H9 (cell line): ENCODE measurements around the gene LLGL2. TPM values are rescaled to one million over a fixed set of nuclear protein-coding genes. Genes with fewer than 3 reads are reported as not detected.

ENCODE experiments used
- DNase-seq: peaks from one replicate; pipeline ENCODE4 v3.0.0-alpha.2; 2017
- H2AFZ ChIP-seq: one replicate; pipeline ENCODE4 v1.6.1; 2013; ENCODE audit warnings: mild to moderate bottlenecking, low read length, control low read depth, moderate library complexity
- H2AK5ac ChIP-seq: 2 replicates; pipeline ENCODE4 v1.6.1; 2013; ENCODE audit warnings: low read length, control low read depth, mixed read lengths; ENCODE audit not compliant: insufficient read length
- H2BK120ac ChIP-seq: one replicate; pipeline ENCODE4 v1.6.1; 2013; ENCODE audit warnings: low read depth, mild to moderate bottlenecking, low read length, control low read depth, inconsistent platforms; ENCODE audit not compliant: poor library complexity, severe bottlenecking
- H2BK12ac ChIP-seq: 2 replicates; pipeline ENCODE4 v1.6.1; 2013; ENCODE audit warnings: low read length, control low read depth, mixed read lengths, low read depth; ENCODE audit not compliant: insufficient read length
- H2BK15ac ChIP-seq: 2 replicates; pipeline ENCODE4 v1.6.1; 2013; ENCODE audit warnings: low read depth, low read length, control low read depth
- H2BK20ac ChIP-seq: one replicate; pipeline ENCODE4 v1.6.1; 2013; ENCODE audit warnings: low read depth, mild to moderate bottlenecking, low read length, control low read depth, inconsistent platforms; ENCODE audit not compliant: poor library complexity, severe bottlenecking
- H2BK5ac ChIP-seq: 2 replicates; pipeline ENCODE4 v1.6.1; 2013; ENCODE audit warnings: low read length, control low read depth, mixed read lengths; ENCODE audit not compliant: insufficient read length
- H3K14ac ChIP-seq: 2 replicates; pipeline ENCODE4 v1.6.1; 2013; ENCODE audit warnings: low read length, control low read depth; ENCODE audit not compliant: insufficient read depth
- H3K18ac ChIP-seq: 2 replicates; pipeline ENCODE4 v1.6.1; 2013; ENCODE audit warnings: low read depth, mild to moderate bottlenecking, mixed read lengths, low read length, control low read depth; ENCODE audit not compliant: insufficient read length
- H3K23ac ChIP-seq: 2 replicates; pipeline ENCODE4 v1.6.1; 2013; ENCODE audit warnings: low read length, control low read depth, mixed read lengths, low read depth; ENCODE audit not compliant: insufficient read length
- H3K23me2 ChIP-seq: 2 replicates; pipeline ENCODE4 v1.6.1; 2013; ENCODE audit warnings: low read depth, mild to moderate bottlenecking, mixed read lengths, low read length, control low read depth; ENCODE audit not compliant: insufficient read length, poor library complexity, severe bottlenecking
- H3K27ac ChIP-seq: 2 replicates; pipeline ENCODE4 v1.5.1; 2013; ENCODE audit warnings: low read length, control low read depth, mixed read lengths, low read depth; ENCODE audit not compliant: insufficient read length
- H3K27me3 ChIP-seq: 2 replicates; pipeline ENCODE4 v1.6.1; 2013; ENCODE audit warnings: low read length, control low read depth, inconsistent platforms; ENCODE audit not compliant: insufficient read depth
- H3K4ac ChIP-seq: 2 replicates; pipeline ENCODE4 v1.6.1; 2013; ENCODE audit warnings: low read depth, mild to moderate bottlenecking, control low read depth, inconsistent platforms, low read length, moderate library complexity
- H3K4me1 ChIP-seq: 2 replicates; pipeline ENCODE4 v1.6.1; 2013; ENCODE audit warnings: low read length, control low read depth, inconsistent platforms; ENCODE audit not compliant: insufficient read depth
- H3K4me2 ChIP-seq: 2 replicates; pipeline ENCODE4 v1.6.1; 2013; ENCODE audit warnings: low read length, control low read depth, mixed read lengths; ENCODE audit not compliant: insufficient read length, insufficient read depth
- H3K56ac ChIP-seq: 2 replicates; pipeline ENCODE4 v1.6.1; 2013; ENCODE audit warnings: low read depth, mild to moderate bottlenecking, mixed read lengths, low read length, control low read depth; ENCODE audit not compliant: insufficient read length
- H3K79me1 ChIP-seq: 2 replicates; pipeline ENCODE4 v1.6.1; 2013; ENCODE audit warnings: low read depth, mild to moderate bottlenecking, moderate library complexity, low read length, control low read depth, inconsistent platforms; ENCODE audit not compliant: insufficient read depth, poor library complexity, severe bottlenecking
- H3K79me2 ChIP-seq: 2 replicates; pipeline ENCODE4 v1.6.1; 2013; ENCODE audit warnings: low read length, control low read depth, inconsistent platforms; ENCODE audit not compliant: insufficient read depth
- H3K9ac ChIP-seq: 2 replicates; pipeline ENCODE4 v1.6.1; 2013; ENCODE audit warnings: low read length, control low read depth, mixed read lengths; ENCODE audit not compliant: insufficient read length; ENCODE audit errors: extremely low read depth
- H3K9me3 ChIP-seq: one replicate; pipeline ENCODE4 v1.6.1; 2013; ENCODE audit warnings: low read depth, low read length, inconsistent platforms; ENCODE audit not compliant: control insufficient read depth
- H3T11ph ChIP-seq: one replicate; pipeline ENCODE4 v1.6.1; 2013; ENCODE audit warnings: mild to moderate bottlenecking, low read length, control low read depth, inconsistent platforms
- H4K20me1 ChIP-seq: one replicate; pipeline ENCODE4 v1.6.1; 2013; ENCODE audit not compliant: control insufficient read depth, insufficient read length, insufficient read depth
- H4K5ac ChIP-seq: 2 replicates; pipeline ENCODE4 v1.6.1; 2013; ENCODE audit warnings: low read depth, mild to moderate bottlenecking, mixed read lengths, low read length, control low read depth; ENCODE audit not compliant: insufficient read length
- H4K8ac ChIP-seq: replicated peaks from 2 replicates; pipeline ENCODE4 v1.6.1; 2013; ENCODE audit warnings: low read length, control low read depth, mixed read lengths, low read depth; ENCODE audit not compliant: insufficient read length
- H4K91ac ChIP-seq: 2 replicates; pipeline ENCODE4 v1.6.1; 2013; ENCODE audit warnings: low read depth, mild to moderate bottlenecking, moderate library complexity, mixed read lengths, low read length, control low read depth; ENCODE audit not compliant: insufficient read length
- H3K27ac Mint-ChIP-seq, 3 experiments: 2 replicates in 2 of 3; 3 replicates in 1 of 3; pipeline ENCODE4 v1.8.0; 2020 to 2021; ENCODE audit warnings: mixed read lengths in 3 of 3, mild to moderate bottlenecking in 1 of 3, moderate library complexity in 1 of 3
- H3K27me3 Mint-ChIP-seq: 2 replicates; pipeline ENCODE4 v1.8.0; 2021; ENCODE audit warnings: low read depth, mild to moderate bottlenecking, moderate library complexity, mixed read lengths
- H3K36me3 Mint-ChIP-seq, 3 experiments: 2 replicates in 2 of 3; 3 replicates in 1 of 3; pipeline ENCODE4 v1.8.0; 2020 to 2021; ENCODE audit warnings: low read depth in 3 of 3, mixed read lengths in 3 of 3; ENCODE audit not compliant: insufficient read depth in 1 of 3
- H3K4me1 Mint-ChIP-seq, 2 experiments: 2 replicates each; pipeline ENCODE4 v1.8.0; 2020; ENCODE audit warnings: mixed read lengths in 2 of 2
- H3K4me3 Mint-ChIP-seq, 2 experiments: 2 replicates in 1 of 2; 3 replicates in 1 of 2; pipeline ENCODE4 v1.8.0; 2020 to 2021; ENCODE audit warnings: mild to moderate bottlenecking in 2 of 2, mixed read lengths in 2 of 2, moderate library complexity in 1 of 2
- H3K9me3 Mint-ChIP-seq, 2 experiments: 2 replicates in 1 of 2; 3 replicates in 1 of 2; pipeline ENCODE4 v1.8.0; 2020; ENCODE audit warnings: mild to moderate bottlenecking in 2 of 2, mixed read lengths in 2 of 2, moderate library complexity in 1 of 2
- CTCF ChIP-seq: fragments of 200-600 bp; sonication (generic); conservative IDR thresholded peaks from 3 replicates; pipeline ENCODE4 v1.8.0; 2021; ENCODE audit warnings: antibody characterized with exemption, mild to moderate bottlenecking
- WGBS: extraction: QIAGEN DNeasy Blood & Tissue Kit; methylation state at CpG from one replicate; pipeline ENCODE4 v1.1.7; 2013; ENCODE audit warnings: missing lambda C conversion rate, low lambda C conversion rate, mixed read lengths; ENCODE audit not compliant: insufficient read length; ENCODE audit errors: extremely low coverage; 5-methylcytosine and 5-hydroxymethylcytosine counted together
- total RNA-seq: library from RNA; stranded (reverse); gene quantifications from 2 replicates; pipeline ENCODE4 v1.2.1, GENCODE V29; 2021

The LLGL2 gene
- total RNA-seq, 1 experiment from 2014 or later: 90.4 TPM

DNA sequence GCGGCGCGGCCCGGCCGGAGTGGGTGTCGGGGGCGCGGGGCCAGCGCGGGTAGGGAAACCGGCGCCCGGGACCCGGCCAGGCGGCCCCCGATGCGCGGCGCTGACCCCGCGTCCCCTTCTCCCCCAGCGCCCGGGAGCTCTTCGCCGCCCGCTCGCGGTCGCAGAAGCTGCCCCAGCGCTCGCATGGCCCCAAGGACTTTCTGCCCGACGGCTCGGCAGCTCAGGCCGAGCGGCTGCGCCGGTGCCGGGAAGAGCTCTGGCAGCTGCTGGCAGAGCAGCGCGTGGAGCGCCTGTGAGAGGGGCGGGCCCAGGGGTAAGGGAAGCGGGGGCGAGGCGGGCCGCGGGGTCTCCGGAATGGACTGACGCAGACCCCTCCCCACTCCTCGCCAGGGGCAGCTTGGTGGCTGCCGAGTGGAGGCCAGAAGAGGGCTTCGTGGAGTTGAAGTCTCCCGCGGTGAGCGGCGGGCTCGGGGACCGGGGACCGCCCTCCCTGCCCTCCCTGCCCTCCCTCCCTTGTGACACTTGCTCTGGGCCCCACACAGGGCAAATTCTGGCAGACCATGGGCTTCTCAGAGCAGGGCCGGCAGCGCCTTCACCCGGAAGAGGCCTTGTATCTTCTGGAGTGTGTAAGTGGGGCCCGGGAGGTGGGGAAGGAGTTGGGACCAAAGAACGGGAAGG, 8.7 kb upstream of the LLGL2 start:
- Histone ChIP-seq H2AFZ (no peak overlapping the region), H2BK20ac (no peak overlapping the region), H3K79me1 (no peaks in the 10 kb centered on the region), H3K23me2 (peaks cover 8% of the 10 kb centered on the region), H4K20me1 (no peaks in the 10 kb centered on the region), H3K56ac (no peak overlapping the region), H3K4me1 (no peaks in the 10 kb centered on the region; the same call in 1 of the 2 replicates), H3K23ac (no peak overlapping the region), H4K5ac (no peak overlapping the region), H3K9me3 (no peaks in the 10 kb centered on the region), H3K18ac (no peak overlapping the region), H4K8ac (no peak overlapping the region), H3K9ac (no peak overlapping the region), H3K4me2 (peak overlapping the region; percentile 76), H3K4ac (no peak overlapping the region), H3K14ac (no peak overlapping the region), H3K27ac (no peak overlapping the region), H3K27me3 (no peaks in the 10 kb centered on the region), H3K79me2 (no peaks in the 10 kb centered on the region; the same call in 1 of the 2 replicates), H4K91ac (no peak overlapping the region), H2AK5ac (no peak overlapping the region), H2BK120ac (no peak overlapping the region), H2BK15ac (no peak overlapping the region), H3T11ph (no peak overlapping the region), H2BK5ac (no peak overlapping the region), H2BK12ac (no peak overlapping the region)
- H3K4me3 Mint-ChIP-seq: peak overlapping the region; percentile 85 to 89
- H3K36me3 Mint-ChIP-seq: peaks cover 13 to 50% (median 44%) of the 10 kb centered on the region in 3 experiments; a peak in 6 of 7 replicates
- no peaks in the 10 kb centered on the region for H3K9me3 Mint-ChIP-seq
- peaks cover 17 to 26% of the 10 kb centered on the region in 2 experiments for H3K4me1 Mint-ChIP-seq
- WGBS: no CpG with 5 or more reads among the region's 65 CpGs
- no peak overlapping the region for H3K27ac Mint-ChIP-seq
- TF ChIP-seq CTCF: no peak
- no peak for DNase-seq
- no peaks in the 10 kb centered on the region; the same call in 1 of the 2 replicates for H3K27me3 Mint-ChIP-seq
